Gastrocnemius medialis (tissue), 4 donors: ENCODE measurements around the gene ANKRD24. TPM values are rescaled to one million over a fixed set of nuclear protein-coding genes. Genes with fewer than 3 reads are reported as not detected.

ENCODE experiments used
- ATAC-seq, 2 donors: fragments of 150-250 bp; one replicate each; pipeline ENCODE4 v1.9.1; 2016
- DNase-seq, 2 donors: peaks; one replicate each; pipeline ENCODE4 v3.0.0-alpha.2; 2019
- H3K27ac ChIP-seq, 4 donors: fragments of 200-600 bp; sonication (generic); 1 replicate in 1 of 4; 2 replicates in 3 of 4; pipeline ENCODE4 v1.5.1; 2016 to 2018; ENCODE audit warnings: mild to moderate bottlenecking in 2 of 4, moderate library complexity in 1 of 4
- H3K27me3 ChIP-seq, 3 donors: fragments of 200-600 bp; sonication (generic) in 2 of 3; 1 replicate in 1 of 3; 2 replicates in 2 of 3; pipeline versions ENCODE4 v1.5.1 to v1.6.0; 2016 to 2019; ENCODE audit warnings: mild to moderate bottlenecking in 1 of 3, moderate library complexity in 1 of 3
- H3K36me3 ChIP-seq, 2 donors: fragments of 200-600 bp; sonication (generic) in 1 of 2; one replicate each; pipeline ENCODE4 v1.5.1; 2017 to 2018
- H3K4me1 ChIP-seq, 2 donors: fragments of 200-600 bp; sonication (generic) in 1 of 2; one replicate each; pipeline ENCODE4 v1.5.1; 2016 to 2017; ENCODE audit warnings: mild to moderate bottlenecking in 2 of 2
- H3K4me3 ChIP-seq, 4 donors: fragments of 200-600 bp; sonication (generic) in 3 of 4; 1 replicate in 1 of 4; 2 replicates in 3 of 4; pipeline ENCODE4 v1.5.1; 2016 to 2019; ENCODE audit warnings: mild to moderate bottlenecking in 2 of 4
- H3K9me3 ChIP-seq, 3 donors: fragments of 200-600 bp; sonication (generic) in 2 of 3; 1 replicate in 1 of 3; 2 replicates in 2 of 3; pipeline ENCODE4 v1.5.1; 2016 to 2019
- POLR2A ChIP-seq, 2 donors: fragments of 450-650 bp; IDR thresholded peaks; one replicate each; pipeline ENCODE4 v1.6.1; 2017; ENCODE audit warnings: antibody characterized with exemption in 2 of 2, mild to moderate bottlenecking in 2 of 2, moderate library complexity in 2 of 2
- in situ Hi-C, 4 donors: fragments of 200-750 bp; cut with MboI; loops; one replicate each; pipeline versions ENCODE4 v1.15.0 to v1.8.0; 2017; ENCODE audit warnings: low sequenced_read_pairs in 4 of 4
- intact Hi-C: fragments of 100-400 bp; cut with DNase I; formaldehyde crosslinking; loops from one replicate; pipeline ENCODE4 v1.15.1; 2023; ENCODE audit warnings: low total_unique reads
- total RNA-seq, 4 donors: library from RNA; depleted of rRNA; stranded (reverse); fragments of >200 nt; gene quantifications; one replicate each; pipeline versions ENCODE4 v1.1.0 to v1.2.3, GENCODE V29; 2016
- TF ChIP-seq, protein P1 (sequence below), 5 experiments: fragments of 450-650 bp in 3 of 5; fragments of 200-600 bp in 2 of 5; sonication (generic) in 2 of 5; IDR thresholded peaks in 4 of 5; conservative IDR thresholded peaks in 1 of 5; 1 replicate in 4 of 5; 2 replicates in 1 of 5; pipeline ENCODE4 v1.5.1; 2016 to 2019; ENCODE audit warnings: antibody characterized with exemption in 5 of 5, mild to moderate bottlenecking in 3 of 5, moderate library complexity in 3 of 5

ANKRD24 gene
- total RNA-seq, 4 donors from 2014 or later = 0.13 to 3.0 (median 0.45) TPM

DNA sequence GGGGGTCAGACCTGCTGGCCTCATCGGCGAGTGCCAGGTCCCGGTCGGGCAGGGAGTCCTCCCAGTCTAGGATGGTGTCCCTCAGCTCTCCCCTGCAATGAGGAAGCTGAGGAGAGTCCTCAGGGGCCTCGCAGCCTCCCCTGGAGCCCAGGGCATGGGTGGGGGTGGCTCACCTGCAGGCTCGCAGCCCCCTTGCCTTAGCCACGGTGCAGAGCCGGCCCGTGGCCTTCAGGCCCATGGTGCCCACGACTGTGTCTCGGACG is 6.9 kb upstream of the ANKRD24 start:
- TF ChIP-seq, protein P1, sequence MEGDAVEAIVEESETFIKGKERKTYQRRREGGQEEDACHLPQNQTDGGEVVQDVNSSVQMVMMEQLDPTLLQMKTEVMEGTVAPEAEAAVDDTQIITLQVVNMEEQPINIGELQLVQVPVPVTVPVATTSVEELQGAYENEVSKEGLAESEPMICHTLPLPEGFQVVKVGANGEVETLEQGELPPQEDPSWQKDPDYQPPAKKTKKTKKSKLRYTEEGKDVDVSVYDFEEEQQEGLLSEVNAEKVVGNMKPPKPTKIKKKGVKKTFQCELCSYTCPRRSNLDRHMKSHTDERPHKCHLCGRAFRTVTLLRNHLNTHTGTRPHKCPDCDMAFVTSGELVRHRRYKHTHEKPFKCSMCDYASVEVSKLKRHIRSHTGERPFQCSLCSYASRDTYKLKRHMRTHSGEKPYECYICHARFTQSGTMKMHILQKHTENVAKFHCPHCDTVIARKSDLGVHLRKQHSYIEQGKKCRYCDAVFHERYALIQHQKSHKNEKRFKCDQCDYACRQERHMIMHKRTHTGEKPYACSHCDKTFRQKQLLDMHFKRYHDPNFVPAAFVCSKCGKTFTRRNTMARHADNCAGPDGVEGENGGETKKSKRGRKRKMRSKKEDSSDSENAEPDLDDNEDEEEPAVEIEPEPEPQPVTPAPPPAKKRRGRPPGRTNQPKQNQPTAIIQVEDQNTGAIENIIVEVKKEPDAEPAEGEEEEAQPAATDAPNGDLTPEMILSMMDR (IDR thresholded peaks at IDR 0.05 in 4 of 5, conservative IDR thresholded peaks at IDR 0.05 in 1 of 5) = no peak
- no peak for TF ChIP-seq POLR2A (IDR thresholded peaks at IDR 0.05)
- peaks cover 0 to 6% (median 2%) of the 10 kb centered on the region in 3 donors for H3K27me3 ChIP-seq
- DNase-seq = no peak
- H3K27ac ChIP-seq = no peak overlapping the region
- intact Hi-C loops = no loop called here
- H3K36me3 ChIP-seq = peaks cover 0 to 36% of the 10 kb centered on the region in 2 donors
- H3K9me3 ChIP-seq = no peaks in the 10 kb centered on the region
- in situ Hi-C loops = no loop called here
- H3K4me1 ChIP-seq = no peaks in the 10 kb centered on the region
- H3K4me3 ChIP-seq = no peak overlapping the region
- no peak for ATAC-seq

DNA sequence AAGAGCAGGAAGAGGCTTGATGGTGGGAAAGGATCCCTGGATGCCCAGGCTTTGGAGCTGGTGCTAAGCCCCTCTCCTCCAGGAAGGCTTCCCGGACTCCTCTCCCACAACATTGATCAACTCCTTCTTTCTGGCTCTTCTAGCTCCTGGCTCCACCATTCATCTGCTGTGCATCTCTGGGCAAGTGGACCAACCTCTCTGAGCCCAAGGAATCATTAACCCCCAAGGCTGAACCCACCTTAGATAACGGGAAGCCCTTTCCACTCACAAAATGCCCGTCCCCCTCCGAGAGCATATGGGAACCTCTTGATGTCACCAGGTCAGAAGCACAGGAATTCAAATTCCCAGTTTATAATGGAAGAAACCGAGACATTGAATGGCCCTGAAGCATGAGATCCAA is 5.3 kb upstream of the ANKRD24 start:
- Histone ChIP-seq H3K9me3 (no peaks in the 10 kb centered on the region), H3K36me3 (peaks cover 0 to 36% of the 10 kb centered on the region in 2 donors), H3K27ac (no peak overlapping the region), H3K4me3 (no peak overlapping the region), H3K27me3 (peaks cover 0 to 6% (median 0%) of the 10 kb centered on the region in 3 donors), H3K4me1 (peaks cover 9 to 12% of the 10 kb centered on the region in 2 donors)
- ATAC-seq (no peak), DNase-seq (no peak)
- in situ Hi-C loops = no loop called here
- intact Hi-C loops = no loop called here
- TF ChIP-seq POLR2A (IDR thresholded peaks at IDR 0.05) = no peak
- TF ChIP-seq, protein P1 (IDR thresholded peaks at IDR 0.05 in 4 of 5, conservative IDR thresholded peaks at IDR 0.05 in 1 of 5) = no peak

DNA sequence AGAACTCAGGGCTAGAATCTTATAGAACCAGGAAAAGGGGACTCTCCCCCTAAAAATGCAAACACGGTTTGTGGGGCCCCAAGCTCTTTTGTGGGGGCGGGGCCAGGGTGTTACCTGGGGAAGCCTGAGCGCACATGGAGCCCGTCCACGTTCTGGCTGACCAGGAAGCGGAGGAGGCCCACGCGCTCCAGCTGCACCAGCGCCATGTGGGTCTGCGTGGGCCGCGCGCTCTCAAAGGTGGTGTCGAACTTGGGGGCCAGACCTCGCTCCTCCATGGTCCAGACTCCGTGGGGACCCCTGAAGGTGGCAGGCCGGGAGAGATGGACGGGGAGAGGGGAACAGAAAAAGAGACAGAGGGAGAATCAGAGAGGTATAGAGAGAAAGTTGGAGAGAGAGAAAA is 3.5 kb upstream of the ANKRD24 start:
- Histone ChIP-seq H3K27ac (no peak overlapping the region), H3K27me3 (no peaks in the 10 kb centered on the region), H3K4me1 (peaks cover 20 to 23% of the 10 kb centered on the region in 2 donors), H3K36me3 (peaks cover 0 to 36% of the 10 kb centered on the region in 2 donors), H3K9me3 (no peaks in the 10 kb centered on the region), H3K4me3 (no peak overlapping the region)
- no peak for DNase-seq
- intact Hi-C loops (no loop called here), in situ Hi-C loops (no loop called here)
- TF ChIP-seq, protein P1 (IDR thresholded peaks at IDR 0.05 in 4 of 5, conservative IDR thresholded peaks at IDR 0.05 in 1 of 5) = no peak
- no peak for TF ChIP-seq POLR2A (IDR thresholded peaks at IDR 0.05)
- ATAC-seq = no peak

DNA sequence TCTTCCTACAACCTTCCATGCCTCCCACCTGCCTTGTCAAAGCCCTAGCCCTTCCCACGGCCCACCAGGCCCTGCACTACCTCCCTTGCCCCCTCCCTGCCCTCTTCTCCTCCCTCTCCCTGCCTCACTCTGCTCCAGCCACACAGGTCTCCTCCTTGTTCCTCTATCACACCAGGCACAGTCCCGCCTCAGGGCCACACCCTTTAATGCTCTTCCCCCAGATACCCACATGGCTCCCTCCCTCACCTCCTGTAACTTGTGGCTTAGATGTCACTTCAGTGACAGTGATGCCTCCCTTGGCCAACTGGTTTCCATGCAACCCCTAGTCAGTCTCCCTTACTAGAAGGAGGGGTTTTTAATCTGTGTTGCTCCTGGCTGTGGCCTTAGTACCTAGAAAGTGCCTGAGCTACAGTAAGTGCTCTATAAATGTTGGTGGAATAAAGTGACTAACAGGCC is 1.4 kb upstream of the ANKRD24 start:
- H3K9me3 ChIP-seq = no peaks in the 10 kb centered on the region
- H3K27me3 ChIP-seq = no peaks in the 10 kb centered on the region
- TF ChIP-seq, protein P1 (IDR thresholded peaks at IDR 0.05 in 4 of 5, conservative IDR thresholded peaks at IDR 0.05 in 1 of 5) = no peak
- TF ChIP-seq POLR2A (IDR thresholded peaks at IDR 0.05) = no peak
- intact Hi-C loops = loop anchor here (5.0 kb wide), 5 partner anchors 44 to 419 kb away; partner anchors contain the start of genes APBA3, EEF2, MAP2K2 and MRPL54
- peaks cover 26 to 28% of the 10 kb centered on the region in 2 donors for H3K4me1 ChIP-seq
- DNase-seq (no peak), ATAC-seq (no peak)
- H3K36me3 ChIP-seq = peaks cover 0 to 30% of the 10 kb centered on the region in 2 donors
- H3K4me3 ChIP-seq = peak overlapping the region in 1 of 4 donors; percentile 94
- H3K27ac ChIP-seq = no peak overlapping the region
- in situ Hi-C loops = no loop called here
